ENCODE results near the gene MRPL11.

MRPL11 gene

DNA sequence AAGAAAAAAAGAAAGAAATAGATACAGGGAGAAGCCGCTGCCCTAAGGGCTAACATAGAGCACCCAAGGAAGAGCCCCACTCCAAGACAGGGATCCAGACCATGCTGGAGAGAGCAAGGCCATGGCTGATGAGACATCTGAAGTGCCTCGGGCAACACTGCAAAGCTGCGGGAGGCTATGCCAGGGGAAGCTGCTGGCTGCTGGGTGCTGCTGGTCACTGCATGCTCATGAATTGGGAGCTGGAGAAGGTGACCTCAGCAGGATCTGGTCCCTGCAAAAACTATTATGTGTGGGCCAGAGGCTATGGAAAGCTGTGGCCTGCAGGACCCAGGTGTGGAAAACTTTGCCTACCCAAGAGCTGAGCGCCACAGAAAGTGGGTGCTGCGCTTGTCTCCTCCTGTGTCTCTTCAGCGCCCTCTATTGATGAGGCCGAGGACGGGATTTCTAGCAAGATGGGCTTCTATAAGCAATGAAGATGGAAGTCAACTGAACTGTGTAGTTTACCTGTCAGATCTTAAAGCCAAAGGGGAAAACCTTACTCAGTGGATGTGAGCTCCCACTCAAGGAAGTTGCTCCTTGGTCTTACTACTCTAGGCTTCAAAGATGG is 49.8 kb downstream of the MRPL11 start:
- peak; percentile 76 for DNase-seq (ENCODE audit: low spot score)

DNA sequence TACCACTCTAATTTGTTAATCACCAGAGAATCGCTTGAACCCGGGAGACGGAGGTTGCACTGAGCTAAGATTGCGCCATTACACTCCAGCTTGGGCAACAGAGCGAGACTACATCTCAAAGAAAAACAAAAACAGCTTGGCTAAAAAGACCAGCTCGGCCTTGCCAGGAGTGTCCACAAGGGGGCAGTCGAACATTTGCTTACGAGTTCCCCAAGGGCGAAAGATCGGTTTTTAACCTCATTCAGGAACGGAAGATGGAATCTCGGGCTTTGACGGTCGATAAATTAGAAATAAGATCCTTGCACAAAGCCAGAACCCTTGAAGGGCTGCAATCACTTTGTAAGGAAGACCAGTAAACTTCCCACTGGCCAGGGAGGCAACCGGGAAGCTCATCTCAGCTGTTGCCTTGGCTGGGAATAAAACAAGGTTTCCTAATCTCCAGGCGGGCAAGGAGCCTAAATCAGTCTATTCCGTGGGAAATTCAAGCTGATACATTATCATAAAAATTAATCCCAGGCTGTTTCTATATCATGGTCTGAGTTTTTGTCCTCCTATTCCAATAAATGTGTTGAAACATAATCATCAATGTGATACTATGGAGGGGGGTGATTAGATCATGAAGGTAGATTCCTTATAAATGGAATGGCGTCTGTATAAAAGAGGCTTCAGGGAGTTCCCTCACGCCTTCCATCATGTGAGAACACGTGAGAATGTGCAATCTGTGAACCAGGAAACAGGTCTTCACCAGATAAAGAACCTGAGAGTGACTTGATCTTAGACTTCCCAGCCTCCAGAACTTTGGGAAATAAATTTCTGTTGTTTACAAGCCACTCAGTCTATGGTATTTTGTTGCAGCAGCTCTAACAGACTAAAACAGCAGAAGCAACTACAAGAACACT is 52.2 kb downstream of the MRPL11 start:
- peak; percentile 84 for DNase-seq (ENCODE audit: low spot score)

Data from ecto neural progenitor cell (in vitro differentiated cells).